ENCODE data around the gene RNF146.

Gene RNF146

GRCh38 chr6:127276331-127276730 lies 9.7 kb downstream of the RNF146 start:
- Histone ChIP-seq H3K36me3 (ENCODE audit: control insufficient read depth, insufficient read depth, low read length) (no peaks in the 10 kb centered on the region), H3K4me3 (replicated peaks; ENCODE audit: low read depth, low read length) (no peak overlapping the region), H3K27me3 (replicated peaks; ENCODE audit: control insufficient read depth, insufficient read depth, low read length) (no peaks in the 10 kb centered on the region)
- no peak for DNase-seq (ENCODE audit: extremely low read depth, insufficient read length)
- no peak for TF ChIP-seq CTCF (IDR thresholded peaks at IDR 0.05; ENCODE audit: insufficient read depth, low read length, poor library complexity, severe bottlenecking)

- no peaks in the 10 kb centered on the region for H3K27me3 ChIP-seq (replicated peaks; ENCODE audit: control insufficient read depth, insufficient read depth, low read length)
- H3K4me3 ChIP-seq (replicated peaks; ENCODE audit: low read depth, low read length) = no peak overlapping the region
- H3K36me3 ChIP-seq (ENCODE audit: control insufficient read depth, insufficient read depth, low read length) = no peaks in the 10 kb centered on the region
- TF ChIP-seq CTCF (IDR thresholded peaks at IDR 0.05; ENCODE audit: insufficient read depth, low read length, poor library complexity, severe bottlenecking) = no peak
- no peak for DNase-seq (ENCODE audit: extremely low read depth, insufficient read length)
Observed at GRCh38 chr6:127277878-127278843, 11.5 kb downstream of the RNF146 start.

- no peak for TF ChIP-seq CTCF (IDR thresholded peaks at IDR 0.05; ENCODE audit: insufficient read depth, low read length, poor library complexity, severe bottlenecking)
- no peaks in the 10 kb centered on the region for H3K27me3 ChIP-seq (replicated peaks; ENCODE audit: control insufficient read depth, insufficient read depth, low read length)
- H3K36me3 ChIP-seq (ENCODE audit: control insufficient read depth, insufficient read depth, low read length) = no peaks in the 10 kb centered on the region
- no peak overlapping the region for H3K4me3 ChIP-seq (replicated peaks; ENCODE audit: low read depth, low read length)
- DNase-seq (ENCODE audit: extremely low read depth, insufficient read length) = no peak
Observed at GRCh38 chr6:127279815-127280214, 13.2 kb downstream of the RNF146 start.

GRCh38 chr6:127282184-127282583 lies 15.5 kb downstream of the RNF146 start:
- peaks cover 3% of the 10 kb centered on the region for H3K36me3 ChIP-seq (ENCODE audit: control insufficient read depth, insufficient read depth, low read length)

GRCh38 chr6:127288705-127289104 lies 22.0 kb downstream of the RNF146 start:
- H3K27me3 ChIP-seq (replicated peaks; ENCODE audit: control insufficient read depth, insufficient read depth, low read length) = no peaks in the 10 kb centered on the region
- no peak for TF ChIP-seq CTCF (IDR thresholded peaks at IDR 0.05; ENCODE audit: insufficient read depth, low read length, poor library complexity, severe bottlenecking)
- no peak overlapping the region for H3K4me3 ChIP-seq (replicated peaks; ENCODE audit: low read depth, low read length)
- no peak for DNase-seq (ENCODE audit: extremely low read depth, insufficient read length)
- H3K36me3 ChIP-seq (ENCODE audit: control insufficient read depth, insufficient read depth, low read length) = peaks cover 3% of the 10 kb centered on the region

More at GRCh38 chr6:127282184-127282583, 15.5 kb downstream of the RNF146 start:
- DNase-seq (ENCODE audit: extremely low read depth, insufficient read length) = no peak
- TF ChIP-seq CTCF (IDR thresholded peaks at IDR 0.05; ENCODE audit: insufficient read depth, low read length, poor library complexity, severe bottlenecking) = no peak
- Histone ChIP-seq H3K27me3 (replicated peaks; ENCODE audit: control insufficient read depth, insufficient read depth, low read length) (no peaks in the 10 kb centered on the region), H3K4me3 (replicated peaks; ENCODE audit: low read depth, low read length) (no peak overlapping the region)

Data from GM06990 (cell line).